ENCODE data around the gene CNEP1R1.

DNA sequence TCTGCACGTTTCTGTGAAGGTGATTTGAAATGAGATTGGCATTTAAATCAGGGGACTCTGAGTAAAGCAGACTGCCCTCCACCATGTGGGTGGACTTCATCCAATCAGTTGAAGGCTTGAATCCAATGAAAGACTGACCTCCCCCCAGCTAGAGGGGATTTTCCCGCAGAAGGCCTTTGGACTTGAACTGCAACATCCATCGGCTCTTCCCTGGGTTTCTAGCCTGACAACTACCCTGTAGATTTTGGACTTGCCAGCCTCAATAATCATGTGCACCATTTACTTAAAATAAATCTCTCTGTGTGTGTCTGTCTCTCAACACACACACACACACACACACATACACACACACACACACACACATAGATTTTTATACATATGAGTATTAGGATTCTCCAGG is 23.9 kb upstream of the CNEP1R1 start:
- TF ChIP-seq, protein P1, sequence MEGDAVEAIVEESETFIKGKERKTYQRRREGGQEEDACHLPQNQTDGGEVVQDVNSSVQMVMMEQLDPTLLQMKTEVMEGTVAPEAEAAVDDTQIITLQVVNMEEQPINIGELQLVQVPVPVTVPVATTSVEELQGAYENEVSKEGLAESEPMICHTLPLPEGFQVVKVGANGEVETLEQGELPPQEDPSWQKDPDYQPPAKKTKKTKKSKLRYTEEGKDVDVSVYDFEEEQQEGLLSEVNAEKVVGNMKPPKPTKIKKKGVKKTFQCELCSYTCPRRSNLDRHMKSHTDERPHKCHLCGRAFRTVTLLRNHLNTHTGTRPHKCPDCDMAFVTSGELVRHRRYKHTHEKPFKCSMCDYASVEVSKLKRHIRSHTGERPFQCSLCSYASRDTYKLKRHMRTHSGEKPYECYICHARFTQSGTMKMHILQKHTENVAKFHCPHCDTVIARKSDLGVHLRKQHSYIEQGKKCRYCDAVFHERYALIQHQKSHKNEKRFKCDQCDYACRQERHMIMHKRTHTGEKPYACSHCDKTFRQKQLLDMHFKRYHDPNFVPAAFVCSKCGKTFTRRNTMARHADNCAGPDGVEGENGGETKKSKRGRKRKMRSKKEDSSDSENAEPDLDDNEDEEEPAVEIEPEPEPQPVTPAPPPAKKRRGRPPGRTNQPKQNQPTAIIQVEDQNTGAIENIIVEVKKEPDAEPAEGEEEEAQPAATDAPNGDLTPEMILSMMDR (conservative IDR thresholded peaks at IDR 0.05; ENCODE audit: low read length) = no peak
- no peak for TF ChIP-seq EZH2phosphoT487 (IDR thresholded peaks at IDR 0.05; ENCODE audit: borderline replicate concordance, low read depth, low read length)

Data from OCI-LY7 (cell line).